Kidney (tissue), 14 donors: ENCODE data around the gene BABAM2. TPM values are rescaled to one million over a fixed set of nuclear protein-coding genes. Genes with fewer than 3 reads are reported as not detected.

ENCODE experiments used
- DNase-seq, 5 donors: peaks; one replicate each; pipeline ENCODE4 v3.0.0-alpha.2; 2013 to 2020
- FAIRE-seq: peaks from 2 replicates; lab custom pipeline; 2012; peaks lifted over from hg19 to GRCh38; lab: Jason Lieb, UNC
- H3K27ac ChIP-seq, 2 donors: one replicate each; pipeline ENCODE4 v1.7.0; 2013; ENCODE audit warnings: low read depth in 2 of 2, low read length in 2 of 2, inconsistent platforms in 1 of 2
- H3K27me3 ChIP-seq: one replicate; pipeline ENCODE4 v1.7.1; 2013; ENCODE audit warnings: low read length, inconsistent platforms; ENCODE audit not compliant: control insufficient read depth, insufficient read depth
- H3K36me3 ChIP-seq, 3 donors: one replicate each; pipeline versions ENCODE4 v1.7.0 to v1.7.1; 2013; ENCODE audit warnings: low read length in 3 of 3, control low read depth in 1 of 3, inconsistent platforms in 1 of 3; ENCODE audit not compliant: insufficient read depth in 3 of 3, control insufficient read depth in 2 of 3
- H3K4me1 ChIP-seq, 3 donors: one replicate each; pipeline versions ENCODE4 v1.7.0 to v1.7.1; 2013; ENCODE audit warnings: low read length in 3 of 3, inconsistent platforms in 1 of 3, low read depth in 1 of 3; ENCODE audit not compliant: control insufficient read depth in 2 of 3, insufficient read depth in 2 of 3
- H3K4me3 ChIP-seq, 3 donors: one replicate each; pipeline versions ENCODE4 v1.7.0 to v1.8.1; 2013; ENCODE audit warnings: low read length in 3 of 3, control low read depth in 1 of 3, inconsistent platforms in 1 of 3
- H3K9ac ChIP-seq, 3 donors: one replicate each; pipeline versions ENCODE4 v1.7.0 to v1.7.1; 2013; ENCODE audit warnings: low read length in 3 of 3, control low read depth in 1 of 3, inconsistent platforms in 1 of 3
- H3K9me3 ChIP-seq, 3 donors: one replicate each; pipeline versions ENCODE4 v1.7.0 to v1.7.1; 2013; ENCODE audit warnings: low read length in 3 of 3, control low read depth in 1 of 3, inconsistent platforms in 1 of 3; ENCODE audit not compliant: control insufficient read depth in 2 of 3, insufficient read depth in 1 of 3
- intact Hi-C: fragments of 100-400 bp; cut with DNase I; formaldehyde crosslinking; loops from one replicate; pipeline ENCODE4 v1.11.1; 2022
- polyA plus RNA-seq: library from polyadenylated mRNA; stranded (reverse); fragments of 350-450 nt; fragmentation: Illumina TruSeq; extraction: RNeasy Lipid Tissue Mini Kit (QIAGEN cat#74804); gene quantifications from one replicate; pipeline ENCODE4 v1.2.3, GENCODE V29; 2014; ENCODE audit warnings: low read depth, low replicate concordance; ENCODE audit not compliant: insufficient read depth
- total RNA-seq: library from RNA; stranded (reverse); fragmentation: NEBNext Ultra II Directional; extraction: Animal tissue kit (Norgen Biotek cat#: 25700); gene quantifications from one replicate; pipeline ENCODE4 v1.2.1, GENCODE V29; 2021
- TF ChIP-seq, protein P1 (sequence below): IDR thresholded peaks from 3 replicates; pipeline ENCODE4 v1.5.1; 2012; ENCODE audit warnings: mild to moderate bottlenecking, moderate library complexity, borderline replicate concordance; ENCODE audit not compliant: insufficient read depth; ENCODE audit errors: extremely low read depth
- donor health status: control.
- donor health status: control.
- donor health status: control.
- donor health status: control.
- donor health status: control.
- donor health status: DM: yes; HTN: yes; CAD: no.
- donor health status: Normal renal cell carcinoma (clear cell type).

BABAM2 gene
- total and polyA plus RNA-seq, 2 donors from 2014 or later: 68.4 to 74.1 TPM

DNA sequence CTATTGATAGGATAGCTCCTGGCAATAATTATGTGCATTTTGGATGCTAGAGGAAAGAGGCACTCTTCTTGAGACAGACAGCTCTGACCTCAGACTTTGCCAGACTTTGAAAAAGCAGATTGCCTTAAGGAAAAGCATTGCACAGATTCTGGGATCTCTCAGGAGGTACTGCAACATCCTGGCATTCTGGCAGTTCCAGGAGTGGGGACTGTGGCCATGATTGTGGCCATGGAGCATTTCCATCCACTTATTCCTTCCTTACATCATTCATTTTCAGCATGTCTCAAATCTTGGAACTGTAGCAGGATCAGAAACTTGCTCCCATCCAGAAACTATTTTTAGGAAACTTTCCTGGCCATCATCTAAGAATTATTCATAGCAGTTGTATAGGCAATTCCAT is 357.2 kb downstream of the BABAM2 start:
- intact Hi-C loops: no loop called here
- H3K27ac ChIP-seq: no peak overlapping the region
- H3K4me1 ChIP-seq: peaks cover 0 to 9% (median 0%) of the 10 kb centered on the region in 3 donors
- no peak for DNase-seq
- peaks cover 0 to 2% (median 0%) of the 10 kb centered on the region in 3 donors for H3K36me3 ChIP-seq
- H3K27me3 ChIP-seq: no peaks in the 10 kb centered on the region
- H3K4me3 ChIP-seq: no peak overlapping the region
- H3K9ac ChIP-seq: no peak overlapping the region
- no peak for FAIRE-seq
- H3K9me3 ChIP-seq: no peaks in the 10 kb centered on the region
- TF ChIP-seq, protein P1, sequence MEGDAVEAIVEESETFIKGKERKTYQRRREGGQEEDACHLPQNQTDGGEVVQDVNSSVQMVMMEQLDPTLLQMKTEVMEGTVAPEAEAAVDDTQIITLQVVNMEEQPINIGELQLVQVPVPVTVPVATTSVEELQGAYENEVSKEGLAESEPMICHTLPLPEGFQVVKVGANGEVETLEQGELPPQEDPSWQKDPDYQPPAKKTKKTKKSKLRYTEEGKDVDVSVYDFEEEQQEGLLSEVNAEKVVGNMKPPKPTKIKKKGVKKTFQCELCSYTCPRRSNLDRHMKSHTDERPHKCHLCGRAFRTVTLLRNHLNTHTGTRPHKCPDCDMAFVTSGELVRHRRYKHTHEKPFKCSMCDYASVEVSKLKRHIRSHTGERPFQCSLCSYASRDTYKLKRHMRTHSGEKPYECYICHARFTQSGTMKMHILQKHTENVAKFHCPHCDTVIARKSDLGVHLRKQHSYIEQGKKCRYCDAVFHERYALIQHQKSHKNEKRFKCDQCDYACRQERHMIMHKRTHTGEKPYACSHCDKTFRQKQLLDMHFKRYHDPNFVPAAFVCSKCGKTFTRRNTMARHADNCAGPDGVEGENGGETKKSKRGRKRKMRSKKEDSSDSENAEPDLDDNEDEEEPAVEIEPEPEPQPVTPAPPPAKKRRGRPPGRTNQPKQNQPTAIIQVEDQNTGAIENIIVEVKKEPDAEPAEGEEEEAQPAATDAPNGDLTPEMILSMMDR: no peak

DNA sequence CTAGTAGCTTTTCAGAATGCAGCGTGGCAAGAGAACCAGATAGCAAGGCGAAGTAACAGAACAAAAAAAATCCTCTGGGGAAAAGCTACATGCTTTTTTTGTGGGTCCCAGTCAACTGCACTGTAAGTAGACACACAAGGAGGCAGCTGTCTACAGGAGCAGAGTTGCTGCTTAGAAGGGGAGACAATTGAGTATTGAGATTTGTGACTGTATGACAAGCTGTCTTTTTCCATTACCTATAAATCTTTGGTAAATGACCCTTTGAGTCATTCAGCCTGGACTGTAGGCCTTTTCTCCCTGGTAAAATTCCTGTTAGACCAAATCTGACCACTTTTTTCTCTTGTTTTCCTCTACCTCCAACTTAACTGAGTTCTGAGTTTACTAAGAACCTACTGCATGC is 358.0 kb downstream of the BABAM2 start:
- no peaks in the 10 kb centered on the region for H3K9me3 ChIP-seq
- H3K4me1 ChIP-seq: peaks cover 0 to 9% (median 0%) of the 10 kb centered on the region in 3 donors
- FAIRE-seq (no peak), DNase-seq (no peak)
- no peak overlapping the region for H3K27ac ChIP-seq
- TF ChIP-seq, protein P1: no peak
- peaks cover 0 to 2% (median 0%) of the 10 kb centered on the region in 3 donors for H3K36me3 ChIP-seq
- H3K4me3 ChIP-seq: no peak overlapping the region
- intact Hi-C loops: no loop called here
- H3K27me3 ChIP-seq: no peaks in the 10 kb centered on the region
- H3K9ac ChIP-seq: no peak overlapping the region

DNA sequence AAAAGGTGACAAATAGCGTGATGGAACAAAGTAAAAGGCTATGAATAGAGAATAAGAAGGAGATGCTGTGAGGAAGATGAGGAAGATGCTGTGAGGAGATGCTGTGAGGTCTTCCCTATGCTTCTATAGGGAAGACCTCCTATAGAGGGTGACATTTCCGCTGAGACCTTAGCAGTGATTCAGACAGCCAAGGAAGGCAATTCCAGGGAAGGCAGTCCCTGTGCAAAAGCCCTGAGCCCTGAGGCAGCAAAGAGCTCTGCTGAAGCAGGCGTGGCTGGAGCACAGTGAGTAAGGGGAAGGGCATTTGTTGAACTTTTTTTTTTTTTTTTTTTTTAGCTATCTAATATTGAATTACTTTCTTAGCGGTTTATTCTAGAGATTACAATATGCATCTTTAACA is 359.5 kb downstream of the BABAM2 start:
- H3K36me3 ChIP-seq: peaks cover 0 to 2% (median 0%) of the 10 kb centered on the region in 3 donors
- H3K27ac ChIP-seq: no peak overlapping the region
- H3K4me3 ChIP-seq: no peak overlapping the region
- H3K4me1 ChIP-seq: peaks cover 0 to 7% (median 0%) of the 10 kb centered on the region in 3 donors
- no peak overlapping the region for H3K9ac ChIP-seq
- intact Hi-C loops: no loop called here
- TF ChIP-seq, protein P1: no peak
- DNase-seq (no peak), FAIRE-seq (no peak)
- H3K9me3 ChIP-seq: no peaks in the 10 kb centered on the region
- no peaks in the 10 kb centered on the region for H3K27me3 ChIP-seq

DNA sequence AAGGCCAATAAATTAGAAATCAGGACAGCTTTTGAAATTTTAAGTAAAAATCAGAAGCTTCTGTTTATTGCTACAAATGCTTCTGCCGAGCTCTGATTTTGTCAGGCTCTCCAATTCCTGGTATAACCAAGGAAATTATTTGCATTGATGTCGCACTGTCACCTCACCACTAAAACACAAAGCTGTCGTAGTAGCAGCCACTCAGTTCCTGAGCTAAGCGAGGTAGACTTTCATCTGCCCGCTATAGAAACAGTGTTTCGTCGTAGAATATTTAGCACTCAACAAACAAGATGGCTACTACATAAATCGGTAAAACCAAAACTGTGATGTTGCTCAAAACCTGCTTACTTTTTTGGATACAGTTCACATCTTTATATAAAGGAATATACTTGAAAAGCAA is 360.8 kb downstream of the BABAM2 start:
- DNase-seq (no peak), FAIRE-seq (no peak)
- Histone ChIP-seq H3K4me3 (no peak overlapping the region), H3K27me3 (no peaks in the 10 kb centered on the region), H3K4me1 (no peaks in the 10 kb centered on the region), H3K36me3 (no peaks in the 10 kb centered on the region), H3K9me3 (no peaks in the 10 kb centered on the region), H3K27ac (no peak overlapping the region), H3K9ac (no peak overlapping the region)
- TF ChIP-seq, protein P1: no peak
- intact Hi-C loops: no loop called here
